Stimulated activated CD8-positive, alpha-beta memory T cell treated with anti-CD3 and anti-CD28 coated beads, Interleukin-12 subunit alpha, Interleukin-12 subunit beta, amount 100 ng/mL, for 1 hour (primary cell): ENCODE measurements around the gene DNAH17.

Source experiments
- DNase-seq: peaks from one replicate; pipeline ENCODE4 v3.0.0-alpha.2; 2020; ENCODE audit warnings: low read depth

Gene DNAH17, protein sequence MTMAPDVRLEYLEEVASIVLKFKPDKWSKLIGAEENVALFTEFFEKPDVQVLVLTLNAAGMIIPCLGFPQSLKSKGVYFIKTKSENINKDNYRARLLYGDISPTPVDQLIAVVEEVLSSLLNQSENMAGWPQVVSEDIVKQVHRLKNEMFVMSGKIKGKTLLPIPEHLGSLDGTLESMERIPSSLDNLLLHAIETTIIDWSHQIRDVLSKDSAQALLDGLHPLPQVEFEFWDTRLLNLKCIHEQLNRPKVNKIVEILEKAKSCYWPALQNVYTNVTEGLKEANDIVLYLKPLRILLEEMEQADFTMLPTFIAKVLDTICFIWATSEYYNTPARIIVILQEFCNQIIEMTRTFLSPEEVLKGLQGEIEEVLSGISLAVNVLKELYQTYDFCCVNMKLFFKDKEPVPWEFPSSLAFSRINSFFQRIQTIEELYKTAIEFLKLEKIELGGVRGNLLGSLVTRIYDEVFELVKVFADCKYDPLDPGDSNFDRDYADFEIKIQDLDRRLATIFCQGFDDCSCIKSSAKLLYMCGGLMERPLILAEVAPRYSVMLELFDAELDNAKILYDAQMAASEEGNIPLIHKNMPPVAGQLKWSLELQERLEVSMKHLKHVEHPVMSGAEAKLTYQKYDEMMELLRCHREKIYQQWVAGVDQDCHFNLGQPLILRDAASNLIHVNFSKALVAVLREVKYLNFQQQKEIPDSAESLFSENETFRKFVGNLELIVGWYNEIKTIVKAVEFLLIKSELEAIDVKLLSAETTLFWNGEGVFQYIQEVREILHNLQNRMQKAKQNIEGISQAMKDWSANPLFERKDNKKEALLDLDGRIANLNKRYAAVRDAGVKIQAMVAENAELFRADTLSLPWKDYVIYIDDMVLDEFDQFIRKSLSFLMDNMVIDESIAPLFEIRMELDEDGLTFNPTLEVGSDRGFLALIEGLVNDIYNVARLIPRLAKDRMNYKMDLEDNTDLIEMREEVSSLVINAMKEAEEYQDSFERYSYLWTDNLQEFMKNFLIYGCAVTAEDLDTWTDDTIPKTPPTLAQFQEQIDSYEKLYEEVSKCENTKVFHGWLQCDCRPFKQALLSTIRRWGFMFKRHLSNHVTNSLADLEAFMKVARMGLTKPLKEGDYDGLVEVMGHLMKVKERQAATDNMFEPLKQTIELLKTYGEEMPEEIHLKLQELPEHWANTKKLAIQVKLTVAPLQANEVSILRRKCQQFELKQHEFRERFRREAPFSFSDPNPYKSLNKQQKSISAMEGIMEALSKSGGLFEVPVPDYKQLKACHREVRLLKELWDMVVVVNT (N-terminal part only)

DNA sequence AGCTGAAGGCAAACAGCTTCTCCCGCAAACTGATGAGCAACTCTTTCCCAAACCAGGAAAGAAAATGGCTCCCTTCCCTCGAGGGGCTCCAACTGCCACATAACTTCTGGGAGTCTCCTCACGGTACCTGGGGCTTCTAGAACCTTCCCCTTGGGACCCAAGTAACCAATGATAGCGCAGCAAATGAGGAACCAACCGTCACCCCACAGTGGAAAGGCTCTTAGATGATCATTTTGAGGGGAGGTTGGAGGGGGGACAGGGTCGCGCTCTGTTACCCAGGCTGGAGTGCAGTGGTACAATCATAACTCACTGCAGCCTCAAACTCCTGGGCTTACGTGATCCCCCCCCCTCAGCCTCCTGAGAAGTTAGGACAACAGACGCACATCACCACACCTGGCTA, at the start of gene DNAH17:
TSS of gene DNAH17 (minus strand) at position 101 of the 400 bp plus-strand sequence. CDS start 2,339 bp downstream, outside the sequence.
- no peak for DNase-seq

DNA sequence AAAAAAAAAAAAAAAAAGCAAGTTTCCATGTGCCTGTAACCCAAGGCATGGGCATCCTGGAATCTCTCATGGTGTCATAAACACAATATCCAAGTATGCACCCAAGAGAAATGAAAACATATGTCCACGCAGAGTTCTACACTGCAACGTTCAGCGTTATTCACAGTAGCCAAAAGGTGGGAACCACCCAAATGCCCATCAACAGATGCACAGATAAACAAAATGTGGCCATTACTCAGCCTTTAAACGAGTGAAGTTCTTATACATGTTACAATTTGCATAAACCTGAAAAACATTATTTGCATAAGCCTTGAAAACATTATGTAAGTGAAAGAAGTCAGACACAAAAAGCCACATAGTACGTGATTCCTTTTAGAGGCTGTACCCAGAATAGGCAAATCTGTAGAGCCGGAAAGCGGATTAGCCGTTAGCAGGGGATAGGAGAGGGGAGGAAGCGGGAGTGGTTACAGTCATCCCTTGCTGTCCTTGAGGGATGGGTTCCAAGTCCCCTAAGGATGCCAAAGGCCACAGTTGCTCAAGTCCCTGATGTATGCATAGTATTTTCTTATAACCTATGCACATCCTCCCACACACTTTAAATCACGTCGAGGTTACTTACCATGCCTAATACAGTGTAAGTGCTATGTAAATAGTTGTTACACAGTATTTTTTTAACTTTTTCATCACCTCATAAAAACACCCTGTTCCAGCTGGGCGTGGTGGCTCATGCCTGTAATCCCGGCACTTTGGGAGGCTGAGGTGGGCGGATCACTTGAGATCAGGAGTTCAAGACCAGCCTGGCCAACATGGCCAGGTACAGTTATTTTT, 47.3 kb upstream of the DNAH17 start:
- no peak for DNase-seq

DNA sequence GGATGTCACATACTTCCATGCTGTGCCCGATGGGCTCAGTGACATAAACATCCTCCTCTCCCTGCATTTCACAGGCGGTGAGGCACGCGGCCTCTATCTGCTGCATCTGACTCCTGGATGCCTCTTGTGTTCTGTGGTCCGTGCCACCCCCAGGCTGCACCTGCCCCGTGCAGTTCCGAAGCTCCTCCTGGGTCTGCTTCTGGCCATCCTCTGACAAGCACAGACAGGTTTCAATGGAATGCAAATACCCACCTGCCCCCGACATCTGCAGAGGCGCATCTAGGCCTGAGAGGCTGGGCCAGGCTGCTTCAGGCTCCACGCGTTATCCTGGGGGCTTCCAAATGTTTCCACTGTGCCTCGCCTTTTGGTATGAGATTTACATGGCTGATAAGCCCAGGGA, 46.3 kb upstream of the DNAH17 start:
- DNase-seq: no peak

DNA sequence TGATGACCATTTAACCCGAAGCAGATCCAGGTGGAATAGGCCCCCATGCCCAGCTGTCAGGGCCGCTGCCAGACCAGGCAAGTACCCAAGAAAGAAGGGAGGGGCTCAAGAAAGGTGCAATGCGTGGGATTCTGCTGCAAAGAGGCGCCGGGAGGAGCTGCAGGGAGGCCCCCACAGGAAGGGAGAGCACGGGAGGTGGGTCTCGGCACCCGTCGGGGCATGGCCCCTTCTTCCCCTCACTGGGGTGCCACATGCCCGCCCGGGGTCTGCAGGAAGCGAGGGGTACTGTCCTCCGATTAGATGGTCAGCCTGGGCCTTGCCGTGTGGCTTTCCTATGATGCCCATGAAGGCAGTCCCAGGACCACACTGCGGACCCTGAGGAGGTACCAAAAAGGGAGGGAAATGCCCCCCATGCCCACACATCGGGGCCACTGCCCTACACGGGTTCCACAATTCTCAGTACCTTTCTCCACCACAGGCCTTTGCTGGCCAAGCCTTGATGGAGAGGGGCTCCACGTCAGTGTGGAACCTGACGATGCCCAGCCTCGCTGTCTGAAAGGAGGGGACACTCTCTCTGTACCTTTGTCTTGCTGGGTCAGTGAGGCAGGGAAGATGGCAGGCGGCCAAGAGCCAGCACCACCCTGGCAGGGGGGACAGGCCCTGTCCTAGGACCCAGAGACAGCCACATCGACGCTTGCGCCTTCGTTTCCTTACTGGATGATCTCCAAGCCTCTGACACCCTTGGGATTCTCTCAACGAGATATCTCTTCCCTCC, 45.5 kb upstream of the DNAH17 start:
- no peak for DNase-seq

DNA sequence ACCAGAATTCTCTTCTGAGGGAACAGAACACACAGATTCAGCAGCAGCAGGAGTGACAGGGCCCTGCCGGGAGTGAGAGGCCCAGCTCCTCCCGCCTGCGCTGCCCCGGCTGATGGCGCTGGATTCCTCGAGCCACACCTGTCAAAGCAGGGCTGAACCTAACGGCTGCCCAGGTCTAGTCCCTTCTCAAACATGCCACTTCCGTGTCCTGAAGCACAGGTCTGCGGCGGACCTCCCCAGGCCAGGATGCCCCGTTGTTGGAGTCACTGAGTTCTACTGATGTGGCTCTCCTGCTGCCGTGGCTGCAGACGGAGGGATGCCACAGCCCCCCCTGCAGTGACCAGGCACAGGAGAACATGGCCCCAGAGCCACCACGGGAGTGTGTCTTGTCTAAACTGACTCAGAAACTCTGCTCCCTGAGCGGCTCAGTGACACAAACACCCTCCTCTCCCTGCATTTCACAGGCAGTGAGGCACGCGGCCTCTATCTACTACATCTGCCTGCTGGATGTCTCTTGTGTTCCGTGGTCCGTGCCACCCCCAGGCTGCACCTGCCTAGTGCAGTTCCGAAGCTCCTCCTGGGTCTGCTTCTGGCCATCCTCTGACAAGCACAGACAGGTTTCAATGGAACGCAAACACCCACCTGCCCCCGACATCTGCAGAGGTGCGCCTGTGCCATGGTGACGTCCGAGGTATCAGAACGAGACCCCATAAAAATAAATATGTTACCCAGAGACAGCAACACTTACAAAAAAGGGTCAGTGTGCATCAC, 44.7 kb upstream of the DNAH17 start:
- DNase-seq: no peak

DNA sequence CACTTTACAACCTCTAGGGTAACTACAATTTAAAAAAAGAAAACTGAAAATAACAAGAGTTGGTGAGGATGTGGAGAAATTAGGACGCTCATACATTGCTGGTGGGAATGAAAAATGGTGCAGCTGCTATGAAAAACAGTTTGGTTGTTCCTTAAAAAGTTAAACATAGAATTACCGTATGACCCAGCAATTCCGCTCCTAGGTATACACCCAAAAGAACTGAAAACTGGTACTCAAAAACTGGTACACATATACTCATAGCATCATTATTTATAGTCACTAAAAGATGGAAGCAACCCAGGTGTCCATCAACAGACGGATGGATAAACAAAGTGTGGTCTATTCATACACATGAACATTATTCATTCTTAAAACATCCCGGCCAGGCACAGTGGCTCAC, 42.9 kb upstream of the DNAH17 start:
- DNase-seq: no peak

DNA sequence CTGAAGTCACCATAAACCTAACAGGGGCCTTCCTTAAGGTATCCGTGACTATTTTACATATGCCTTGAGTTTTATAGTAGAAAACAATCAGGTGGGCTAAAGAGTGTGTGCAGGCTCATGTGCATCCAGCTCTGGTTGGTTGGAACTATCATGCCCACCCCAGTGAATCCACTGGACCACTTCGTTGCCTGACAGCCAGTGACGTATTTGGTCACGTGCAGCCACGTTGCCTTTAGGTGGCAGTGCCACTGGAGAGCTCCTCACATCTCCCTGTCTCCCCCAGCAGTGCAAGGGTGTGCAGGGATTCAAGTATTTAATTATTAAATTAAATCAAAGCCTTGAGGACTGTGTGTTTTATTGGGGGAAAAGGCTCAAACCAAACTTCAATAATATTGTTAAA, 42.1 kb upstream of the DNAH17 start:
- DNase-seq: no peak

DNA sequence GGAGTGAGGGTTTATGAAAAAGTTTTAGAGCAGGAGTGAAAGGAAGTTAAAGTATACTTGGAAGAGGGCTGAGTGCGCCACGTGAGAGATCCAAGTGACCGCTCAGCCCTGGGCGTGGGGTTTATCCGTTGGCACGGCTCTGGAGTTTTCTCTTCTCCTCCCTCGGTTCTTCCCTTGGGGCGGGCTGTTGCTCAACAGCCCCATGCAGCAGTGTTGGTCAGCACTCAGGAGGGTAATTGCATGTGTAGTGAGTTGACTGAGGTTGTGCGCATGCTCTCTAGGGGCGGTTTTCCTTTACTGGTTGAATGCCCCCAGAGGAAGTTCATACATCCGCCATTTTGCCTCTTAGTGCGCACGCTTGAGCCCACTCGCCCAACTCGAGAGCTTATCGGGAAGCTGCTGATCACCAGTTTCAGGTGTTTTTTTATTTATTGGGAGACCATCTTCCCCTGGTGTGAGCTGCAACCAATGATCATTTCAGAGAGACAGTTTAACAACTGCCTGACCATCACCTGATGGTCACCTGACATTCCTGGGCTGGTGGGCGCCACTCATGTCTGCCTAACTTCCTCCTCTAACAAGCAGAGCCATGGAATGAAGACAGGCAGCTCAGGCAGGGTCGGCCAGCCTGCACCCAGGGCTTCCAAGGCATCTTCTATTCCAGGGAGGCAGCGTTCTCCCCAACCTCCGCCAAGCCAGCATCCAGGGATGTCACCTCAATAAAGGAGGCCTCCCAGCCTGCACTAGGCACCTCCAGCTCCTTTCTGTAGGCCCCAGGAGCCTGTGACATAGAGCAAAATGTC, 41.3 kb upstream of the DNAH17 start:
- no peak for DNase-seq

DNA sequence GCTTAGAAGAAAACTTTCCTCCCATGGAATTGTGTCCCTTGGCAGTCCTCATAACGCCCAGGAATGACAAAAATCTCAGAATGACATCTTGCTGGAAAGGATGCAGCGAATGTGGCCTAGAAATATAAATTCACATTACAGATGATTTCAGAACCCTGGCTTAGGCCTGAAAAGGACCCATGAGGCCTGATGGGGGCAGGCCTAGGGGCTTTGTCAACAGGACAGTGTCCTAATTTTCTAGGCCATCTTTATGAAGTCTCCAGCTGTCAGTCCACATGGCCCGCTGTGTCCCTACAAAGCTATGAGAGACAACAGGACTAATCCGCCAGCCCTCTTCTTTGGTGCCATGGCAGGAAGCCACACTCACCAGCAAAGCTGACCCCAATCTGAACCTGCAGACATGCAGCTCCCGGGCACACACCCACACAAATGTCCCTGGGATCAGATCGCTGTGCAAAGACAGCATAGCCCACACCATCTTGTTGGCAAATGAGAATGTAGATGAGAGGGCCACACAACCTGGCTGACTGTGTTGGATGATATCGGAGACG, 40.4 kb upstream of the DNAH17 start:
- DNase-seq: no peak

DNA sequence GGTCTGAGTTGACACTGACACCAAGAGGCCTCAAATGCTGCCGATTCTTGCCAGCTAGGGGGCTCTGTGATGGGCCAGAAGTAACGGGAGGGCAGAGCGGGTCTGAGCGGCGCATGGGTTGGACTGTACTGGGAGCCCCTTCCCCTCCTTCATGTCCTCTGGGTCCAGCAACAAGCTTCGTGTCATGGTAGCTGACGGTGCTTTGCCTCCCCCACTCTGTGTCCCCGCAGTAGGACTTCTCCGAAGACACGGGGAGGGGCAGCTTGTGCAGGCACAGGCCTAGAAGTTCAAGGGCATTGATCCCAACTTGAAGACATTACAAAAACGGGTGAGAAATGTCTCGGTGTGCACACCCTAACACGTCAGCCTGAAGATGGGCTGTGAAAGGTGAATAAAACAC, 39.8 kb upstream of the DNAH17 start:
- no peak for DNase-seq

DNA sequence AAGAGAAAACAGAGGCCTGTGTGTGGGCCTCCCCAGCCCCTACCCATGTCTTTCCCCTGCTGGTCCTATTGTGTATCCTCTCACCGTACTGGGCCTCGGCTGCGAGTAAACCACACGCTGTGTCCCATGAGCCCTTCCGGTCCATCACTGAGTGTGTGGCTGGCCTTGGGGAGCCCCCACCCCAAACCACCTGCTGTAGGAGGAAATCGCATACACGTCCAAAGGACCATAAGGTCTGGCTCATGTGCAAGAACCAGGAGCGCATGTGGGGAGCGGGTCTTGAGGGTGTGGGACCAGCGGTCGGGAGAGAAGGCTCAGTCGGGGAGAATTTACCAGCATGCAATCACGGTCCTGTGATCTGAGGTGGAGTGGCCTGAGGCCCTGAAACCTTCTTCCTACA, 38.4 kb upstream of the DNAH17 start:
- DNase-seq: no peak

DNA sequence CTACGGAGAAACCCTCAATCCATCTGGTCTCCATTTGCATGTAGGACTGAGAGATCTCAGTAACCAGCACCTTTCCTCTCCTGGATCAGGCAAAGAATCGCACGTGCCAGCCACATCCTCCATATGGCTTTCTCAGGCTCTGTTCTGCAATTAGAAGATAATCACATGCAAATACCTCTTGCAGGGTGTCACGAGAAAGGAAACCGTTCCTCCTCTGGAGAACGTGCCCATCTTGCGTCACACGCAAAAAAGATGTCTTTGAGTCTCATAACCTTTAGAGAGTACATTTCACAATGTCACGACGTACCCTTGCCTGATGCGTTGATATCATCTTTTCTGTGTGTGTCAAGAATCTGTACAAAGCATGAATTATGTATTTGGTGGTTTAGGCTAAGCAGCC, 36.2 kb upstream of the DNAH17 start:
- DNase-seq: no peak

DNA sequence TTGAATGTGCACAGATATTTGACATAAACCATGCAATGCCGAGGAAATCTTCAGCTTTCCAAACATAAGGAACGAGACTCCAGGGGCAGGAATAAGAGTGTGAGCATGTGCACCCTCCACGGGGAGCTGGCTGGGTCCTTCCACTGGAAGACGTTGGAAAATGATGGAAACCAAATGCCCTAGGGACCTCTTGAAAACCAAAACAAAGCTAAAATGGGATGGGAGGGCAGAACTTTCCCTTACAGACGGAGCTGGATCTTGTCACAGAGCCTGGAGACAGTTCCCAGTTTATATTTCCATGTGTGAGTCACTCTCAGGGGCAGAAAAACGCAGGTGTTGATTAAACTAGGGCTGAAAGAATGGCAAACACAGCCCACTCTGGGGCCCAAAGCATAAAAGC, 34.4 kb upstream of the DNAH17 start:
- no peak for DNase-seq

DNA sequence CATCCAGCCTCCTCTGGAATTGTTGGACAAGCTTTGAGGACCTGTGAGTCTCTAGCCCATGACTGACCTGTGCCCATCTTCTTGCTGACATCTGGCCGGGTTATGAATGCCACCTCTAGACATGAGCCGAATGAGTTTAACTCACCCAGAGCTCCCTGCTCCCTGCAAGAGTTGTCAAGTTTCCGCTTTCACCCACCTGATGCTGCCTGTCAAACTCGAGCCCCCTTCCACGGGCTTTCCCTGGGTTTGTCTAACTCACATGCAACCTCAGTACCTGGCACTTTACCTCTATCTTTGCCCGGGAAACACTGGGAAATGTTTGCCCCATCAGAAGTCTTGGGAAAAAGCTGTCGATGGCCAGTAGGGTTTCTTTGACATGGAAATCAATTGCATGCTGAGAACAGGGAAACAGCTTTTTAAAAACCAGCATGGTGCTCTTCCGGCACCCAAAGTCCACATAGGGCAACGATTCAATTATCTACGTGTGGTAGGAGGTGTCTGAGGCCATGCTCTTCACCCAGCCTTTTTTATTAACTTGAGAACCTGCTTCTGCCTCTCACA, 33.8 kb upstream of the DNAH17 start:
- DNase-seq: no peak

DNA sequence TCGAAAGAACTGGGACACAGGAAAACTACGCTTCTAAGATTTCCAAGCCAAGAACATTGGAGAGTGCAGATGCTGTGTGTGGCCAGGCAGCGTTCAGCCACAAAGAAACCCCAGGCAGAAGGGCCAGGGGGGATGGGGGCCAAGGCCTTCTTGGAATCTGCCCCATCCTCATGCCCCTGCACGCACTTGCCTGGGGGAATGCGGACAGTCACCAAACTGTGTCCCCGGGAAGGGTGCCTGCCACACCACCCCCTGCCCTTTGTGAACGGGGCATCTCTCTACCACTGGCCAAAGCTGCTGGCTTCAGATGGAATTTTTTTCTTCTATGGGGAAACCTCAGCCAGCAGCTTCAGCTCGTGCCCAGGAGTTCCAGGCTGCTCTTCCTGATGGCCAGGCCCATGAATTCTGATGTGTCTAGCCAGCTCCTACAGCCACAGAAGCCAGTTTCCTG, 32.0 kb upstream of the DNAH17 start:
- DNase-seq: no peak

DNA sequence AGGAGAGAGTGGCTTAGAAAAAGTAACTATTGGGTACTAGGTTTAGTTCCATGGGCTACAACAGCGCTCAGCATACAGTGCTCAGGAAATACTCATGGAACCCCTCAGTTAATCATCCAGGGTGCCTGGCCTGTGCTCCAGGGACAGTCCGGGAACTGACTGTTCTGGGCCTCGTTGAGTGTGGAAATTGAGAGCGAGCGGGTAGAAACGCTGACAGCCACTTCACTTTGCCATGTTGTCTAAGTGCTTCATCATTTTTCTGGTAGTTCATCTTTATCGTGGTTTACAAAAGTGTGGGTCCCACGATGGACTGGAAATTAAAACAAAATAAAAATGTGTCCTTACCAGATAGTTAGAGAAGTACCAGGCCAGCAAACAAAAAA, 31.6 kb upstream of the DNAH17 start:
- no peak for DNase-seq

DNA sequence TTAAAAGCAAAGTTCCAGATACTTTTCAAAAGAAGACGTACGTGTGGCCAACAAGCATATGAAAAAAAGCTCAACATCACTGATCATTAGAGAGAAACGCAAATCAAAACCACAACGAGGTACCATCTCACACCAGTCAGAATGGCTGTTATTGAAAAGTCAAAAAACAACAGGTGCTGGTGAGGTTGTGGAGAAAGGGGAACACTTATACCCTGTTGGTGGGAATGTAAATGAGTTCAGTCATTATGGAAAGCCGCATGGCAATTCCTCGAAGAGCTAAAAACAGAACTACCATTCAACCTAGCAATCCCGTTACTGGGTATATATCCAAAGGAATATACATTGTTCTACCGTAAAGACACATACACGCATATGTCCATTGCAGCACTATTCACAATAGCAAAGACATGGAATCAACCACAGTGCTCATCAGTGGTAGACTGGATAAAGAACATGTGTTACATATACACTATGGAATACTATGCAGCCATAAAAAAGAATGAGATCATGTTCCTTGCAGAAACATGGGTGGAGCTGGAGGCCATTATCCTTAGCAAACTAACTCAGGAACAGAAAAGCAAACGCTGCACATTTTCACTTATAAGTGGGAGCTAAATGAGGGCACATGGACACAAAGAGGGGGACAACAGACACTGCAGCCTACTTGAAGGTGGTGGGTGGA, 31.1 kb upstream of the DNAH17 start:
- no peak for DNase-seq

DNA sequence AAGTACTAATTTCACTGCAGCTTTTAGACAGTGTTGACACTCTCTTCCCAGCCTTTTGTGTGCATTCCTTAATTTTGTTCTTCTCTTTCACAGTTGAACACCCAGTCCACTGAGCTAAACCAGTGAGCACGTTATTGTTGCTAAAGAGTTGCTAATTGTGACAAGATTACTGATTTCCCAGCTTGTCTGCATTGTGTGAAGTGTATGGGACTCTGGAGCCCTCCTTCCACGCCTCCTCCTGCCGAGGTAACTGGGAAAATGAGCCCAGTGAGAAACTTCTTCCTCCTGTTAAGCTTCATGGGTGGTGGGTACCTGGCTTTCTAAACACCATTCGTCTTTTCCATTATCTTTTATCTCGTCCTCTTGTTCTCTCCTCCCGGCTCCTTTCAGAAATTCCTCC, 29.8 kb upstream of the DNAH17 start:
- no peak for DNase-seq
